Activated CD8-positive, alpha-beta memory T cell treated with anti-CD3 and anti-CD28 coated beads for 1 hour (primary cell): Measurements from ENCODE around the gene RABGAP1L.
A peak's percentile ranks its signal among the peaks of the same experiment; 100 is the strongest.
"Not testable (repeated sequence)": the region's sequence is repeated elsewhere in the genome, so short reads cannot be mapped to it uniquely, and the experiment has no call there.

Experiments
- DNase-seq, 2 donors: peaks; one replicate each; pipeline ENCODE4 v3.0.0-alpha.2; 2020; ENCODE audit warnings: low read depth in 1 of 2; ENCODE audit errors: extremely low read depth in 1 of 2

RABGAP1L gene

GRCh38 chr1:175000697-175001187 lies 841.4 kb downstream of the RABGAP1L start:
- DNase-seq = no peak

GRCh38 chr1:175002910-175003517 lies 843.7 kb downstream of the RABGAP1L start:
- DNase-seq = no peak

- no peak for DNase-seq
Observed at GRCh38 chr1:175003521-175003920, 844.2 kb downstream of the RABGAP1L start.

GRCh38 chr1:175005085-175005783 lies 845.9 kb downstream of the RABGAP1L start:
- DNase-seq = no peak

GRCh38 chr1:175009532-175009931 lies 850.2 kb downstream of the RABGAP1L start:
- no peak for DNase-seq

GRCh38 chr1:175013445-175013844 lies 854.1 kb downstream of the RABGAP1L start:
- no peak for DNase-seq

- no peak for DNase-seq
Observed at GRCh38 chr1:175015243-175015642, 855.9 kb downstream of the RABGAP1L start.

GRCh38 chr1:175019524-175019923 lies 860.2 kb downstream of the RABGAP1L start:
- no peak for DNase-seq

- peak; percentile 93 to 96 for DNase-seq
Observed at GRCh38 chr1:175023043-175023921, 864.0 kb downstream of the RABGAP1L start, which contains the start of gene MRPS14. Gene MRPS14 (minus strand): TSS chr1:175023425. CDS start chr1:175023408, 17 bp downstream.

- not testable (repeated sequence) for DNase-seq
Observed at GRCh38 chr1:175023922-175024242, 864.6 kb downstream of the RABGAP1L start.

- DNase-seq = no peak
Observed at GRCh38 chr1:175024773-175025172, 865.5 kb downstream of the RABGAP1L start.

- no peak for DNase-seq
Observed at GRCh38 chr1:175033953-175034352, 874.6 kb downstream of the RABGAP1L start.

- no peak for DNase-seq
Observed at GRCh38 chr1:175034775-175035174, 875.5 kb downstream of the RABGAP1L start.

- DNase-seq = no peak
Observed at GRCh38 chr1:175035865-175036264, 876.5 kb downstream of the RABGAP1L start.

GRCh38 chr1:175036476-175036875 lies 877.2 kb downstream of the RABGAP1L start:
- DNase-seq = no peak

- no peak for DNase-seq
Observed at GRCh38 chr1:175037416-175037815, 878.1 kb downstream of the RABGAP1L start.

GRCh38 chr1:175040324-175040879 lies 881.1 kb downstream of the RABGAP1L start:
- no peak for DNase-seq

- DNase-seq = no peak
Observed at GRCh38 chr1:175042650-175043049, 883.3 kb downstream of the RABGAP1L start.

- DNase-seq = no peak
Observed at GRCh38 chr1:175043824-175044223, 884.5 kb downstream of the RABGAP1L start.

- DNase-seq = not testable (repeated sequence)
Observed at GRCh38 chr1:175044591-175044990, 885.3 kb downstream of the RABGAP1L start.
